ENCODE measurements around the gene NT5C2. TPM values are rescaled to one million over a fixed set of nuclear protein-coding genes. Genes with fewer than 3 reads are reported as not detected.
"Not testable (repeated sequence)": the region's sequence is repeated elsewhere in the genome, so short reads cannot be mapped to it uniquely, and the experiment has no call there.

The NT5C2 gene
- polyA plus RNA-seq, 1 of the 3 experiments (the other 2 are of a cell fraction), result 29.6 TPM

DNA sequence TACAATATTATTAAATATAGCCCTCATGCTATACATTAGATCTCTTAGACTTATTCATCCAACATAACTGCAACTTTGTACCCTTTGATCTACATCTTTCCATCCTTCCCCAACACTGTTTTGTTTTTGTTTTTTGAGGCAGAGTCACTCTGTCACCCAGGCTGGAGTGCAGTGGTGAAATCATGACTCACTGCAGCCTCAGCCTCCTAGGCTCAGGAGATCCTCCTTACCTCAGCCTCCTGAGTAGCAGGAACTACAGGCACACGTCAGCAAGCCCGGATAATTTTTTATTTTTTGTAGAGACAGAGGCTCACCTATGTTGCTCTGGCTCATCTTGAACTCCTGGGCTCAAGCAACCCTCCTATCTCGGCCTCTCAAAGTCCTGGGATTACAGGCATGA is 53.3 kb downstream of the NT5C2 start:
- CTCF ChIA-PET, result interaction anchor here (1.1 kb wide), 1 partner anchor 105 kb away, joined by 4 read pairs; no protein-coding TSS in a partner anchor
- POLR2A ChIA-PET, result no interaction called here
- Histone ChIP-seq H3K36me3 (replicated peaks in 1 of 2; ENCODE audit: control insufficient read depth in 1 of 2, insufficient read depth in 2 of 2, low read length in 1 of 2) (peaks cover 13 to 47% of the 10 kb centered on the region in 2 experiments), H3K4me1 (ENCODE audit: control insufficient read depth in 1 of 2, insufficient read depth in 2 of 2, low read depth in 1 of 2, low read length in 1 of 2) (peaks cover 2 to 4% of the 10 kb centered on the region in 2 experiments; a peak in 2 of 4 replicates), H3K27me3 (ENCODE audit: insufficient read depth) (no peaks in the 10 kb centered on the region), H3K27ac (ENCODE audit: low read depth in 2 of 2, low read length in 1 of 2) (no peak overlapping the region), H4K20me1 (ENCODE audit: insufficient read depth) (no peaks in the 10 kb centered on the region; the same call in 1 of the 2 replicates), H3K4me3 (ENCODE audit: low read depth in 2 of 2, low read length in 1 of 2) (no peak overlapping the region), H3F3A (replicated peaks; ENCODE audit: insufficient read depth) (no peaks in the 10 kb centered on the region), H3K9me2 (no peaks in the 10 kb centered on the region), H2AFZ (ENCODE audit: low read depth) (no peak overlapping the region), H3K9me3 (no peaks in the 10 kb centered on the region), H3K79me2 (ENCODE audit: insufficient read depth) (peaks cover 41% of the 10 kb centered on the region), H3K4me2 (no peak overlapping the region), H3K9ac (no peak overlapping the region)
- DNase-seq, result no peak
- 90% methylated on average over 3 of the region's 3 CpGs for WGBS (ENCODE audit: low lambda C conversion rate)
- TF ChIP-seq NRF1 (IDR thresholded peaks at IDR 0.05; ENCODE audit: low read depth, low read length) (no peak), SMC3 (IDR thresholded peaks at IDR 0.05; ENCODE audit: low read depth, low read length) (no peak), RAD21 (IDR thresholded peaks at IDR 0.05; ENCODE audit: low read length) (no peak), NFIC (IDR thresholded peaks at IDR 0.05; ENCODE audit: borderline replicate concordance) (no peak), FOXM1 (IDR thresholded peaks at IDR 0.05; ENCODE audit: low read depth) (no peak), RXRA (IDR thresholded peaks at IDR 0.05; ENCODE audit: borderline replicate concordance, low read depth) (no peak), TEAD4 (IDR thresholded peaks at IDR 0.05; ENCODE audit: borderline replicate concordance, insufficient read depth) (no peak), ELF1 (IDR thresholded peaks at IDR 0.05) (no peak), CHD2 (IDR thresholded peaks at IDR 0.05; ENCODE audit: low read length, partially characterized antibody) (no peak)
- TF ChIP-seq, protein P1, sequence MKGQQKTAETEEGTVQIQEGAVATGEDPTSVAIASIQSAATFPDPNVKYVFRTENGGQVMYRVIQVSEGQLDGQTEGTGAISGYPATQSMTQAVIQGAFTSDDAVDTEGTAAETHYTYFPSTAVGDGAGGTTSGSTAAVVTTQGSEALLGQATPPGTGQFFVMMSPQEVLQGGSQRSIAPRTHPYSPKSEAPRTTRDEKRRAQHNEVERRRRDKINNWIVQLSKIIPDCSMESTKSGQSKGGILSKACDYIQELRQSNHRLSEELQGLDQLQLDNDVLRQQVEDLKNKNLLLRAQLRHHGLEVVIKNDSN (IDR thresholded peaks at IDR 0.05; ENCODE audit: borderline replicate concordance, low read depth), result no peak
- TF ChIP-seq, protein P2, sequence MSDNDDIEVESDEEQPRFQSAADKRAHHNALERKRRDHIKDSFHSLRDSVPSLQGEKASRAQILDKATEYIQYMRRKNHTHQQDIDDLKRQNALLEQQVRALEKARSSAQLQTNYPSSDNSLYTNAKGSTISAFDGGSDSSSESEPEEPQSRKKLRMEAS (IDR thresholded peaks at IDR 0.05; ENCODE audit: low read depth), result no peak
- TF ChIP-seq, protein P3, sequence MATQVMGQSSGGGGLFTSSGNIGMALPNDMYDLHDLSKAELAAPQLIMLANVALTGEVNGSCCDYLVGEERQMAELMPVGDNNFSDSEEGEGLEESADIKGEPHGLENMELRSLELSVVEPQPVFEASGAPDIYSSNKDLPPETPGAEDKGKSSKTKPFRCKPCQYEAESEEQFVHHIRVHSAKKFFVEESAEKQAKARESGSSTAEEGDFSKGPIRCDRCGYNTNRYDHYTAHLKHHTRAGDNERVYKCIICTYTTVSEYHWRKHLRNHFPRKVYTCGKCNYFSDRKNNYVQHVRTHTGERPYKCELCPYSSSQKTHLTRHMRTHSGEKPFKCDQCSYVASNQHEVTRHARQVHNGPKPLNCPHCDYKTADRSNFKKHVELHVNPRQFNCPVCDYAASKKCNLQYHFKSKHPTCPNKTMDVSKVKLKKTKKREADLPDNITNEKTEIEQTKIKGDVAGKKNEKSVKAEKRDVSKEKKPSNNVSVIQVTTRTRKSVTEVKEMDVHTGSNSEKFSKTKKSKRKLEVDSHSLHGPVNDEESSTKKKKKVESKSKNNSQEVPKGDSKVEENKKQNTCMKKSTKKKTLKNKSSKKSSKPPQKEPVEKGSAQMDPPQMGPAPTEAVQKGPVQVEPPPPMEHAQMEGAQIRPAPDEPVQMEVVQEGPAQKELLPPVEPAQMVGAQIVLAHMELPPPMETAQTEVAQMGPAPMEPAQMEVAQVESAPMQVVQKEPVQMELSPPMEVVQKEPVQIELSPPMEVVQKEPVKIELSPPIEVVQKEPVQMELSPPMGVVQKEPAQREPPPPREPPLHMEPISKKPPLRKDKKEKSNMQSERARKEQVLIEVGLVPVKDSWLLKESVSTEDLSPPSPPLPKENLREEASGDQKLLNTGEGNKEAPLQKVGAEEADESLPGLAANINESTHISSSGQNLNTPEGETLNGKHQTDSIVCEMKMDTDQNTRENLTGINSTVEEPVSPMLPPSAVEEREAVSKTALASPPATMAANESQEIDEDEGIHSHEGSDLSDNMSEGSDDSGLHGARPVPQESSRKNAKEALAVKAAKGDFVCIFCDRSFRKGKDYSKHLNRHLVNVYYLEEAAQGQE (IDR thresholded peaks at IDR 0.05; ENCODE audit: low read depth, low read length), result no peak
- TF ChIP-seq, protein P4, sequence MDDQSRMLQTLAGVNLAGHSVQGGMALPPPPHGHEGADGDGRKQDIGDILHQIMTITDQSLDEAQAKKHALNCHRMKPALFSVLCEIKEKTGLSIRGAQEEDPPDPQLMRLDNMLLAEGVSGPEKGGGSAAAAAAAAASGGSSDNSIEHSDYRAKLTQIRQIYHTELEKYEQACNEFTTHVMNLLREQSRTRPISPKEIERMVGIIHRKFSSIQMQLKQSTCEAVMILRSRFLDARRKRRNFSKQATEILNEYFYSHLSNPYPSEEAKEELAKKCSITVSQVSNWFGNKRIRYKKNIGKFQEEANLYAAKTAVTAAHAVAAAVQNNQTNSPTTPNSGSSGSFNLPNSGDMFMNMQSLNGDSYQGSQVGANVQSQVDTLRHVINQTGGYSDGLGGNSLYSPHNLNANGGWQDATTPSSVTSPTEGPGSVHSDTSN (IDR thresholded peaks at IDR 0.05), result no peak

DNA sequence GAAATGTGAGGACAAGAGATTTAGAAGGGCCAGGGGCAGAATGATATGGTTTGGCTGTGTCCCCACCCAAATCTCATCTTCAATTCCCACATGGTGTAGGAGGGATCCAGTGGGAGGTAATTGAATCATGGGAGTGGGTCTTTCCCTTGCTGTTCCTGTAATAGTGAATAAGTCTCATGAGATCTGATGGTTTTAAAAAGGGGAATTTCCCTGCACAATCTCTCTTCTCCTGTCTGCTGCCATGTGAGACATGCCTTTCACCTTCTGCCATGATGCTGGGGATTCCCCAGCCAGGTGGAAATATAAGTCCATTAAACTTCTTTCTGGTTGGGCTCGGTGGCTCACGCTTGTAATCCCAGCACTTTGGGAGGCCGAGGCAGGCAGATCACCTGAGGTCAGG is 57.9 kb downstream of the NT5C2 start:
- H3K4me3 ChIP-seq (ENCODE audit: low read depth in 2 of 2, low read length in 1 of 2); CTCF ChIA-PET; H3K4me2 ChIP-seq; H4K20me1 ChIP-seq (ENCODE audit: insufficient read depth); H3F3A ChIP-seq (replicated peaks; ENCODE audit: insufficient read depth); H3K9ac ChIP-seq; H3K9me2 ChIP-seq; H3K27ac ChIP-seq (ENCODE audit: low read depth in 2 of 2, low read length in 1 of 2); H2AFZ ChIP-seq (ENCODE audit: low read depth); H3K9me3 ChIP-seq; H3K27me3 ChIP-seq (ENCODE audit: insufficient read depth); H3K4me1 ChIP-seq (ENCODE audit: control insufficient read depth in 1 of 2, insufficient read depth in 2 of 2, low read depth in 1 of 2, low read length in 1 of 2); DNase-seq; POLR2A ChIA-PET: not testable (repeated sequence)
- Histone ChIP-seq H3K36me3 (replicated peaks in 1 of 2; ENCODE audit: control insufficient read depth in 1 of 2, insufficient read depth in 2 of 2, low read length in 1 of 2) (peaks cover 17 to 44% of the 10 kb centered on the region in 2 experiments), H3K79me2 (ENCODE audit: insufficient read depth) (peaks cover 16% of the 10 kb centered on the region)
- 100% methylated on average over 3 of the region's 3 CpGs for WGBS (ENCODE audit: low lambda C conversion rate)

All from SK-N-SH (cell line).